Left cardiac atrium (tissue), 4 donors: ENCODE data around the gene SLC49A3. TPM values are rescaled to one million over a fixed set of nuclear protein-coding genes. Genes with fewer than 3 reads are reported as not detected.
"Not testable (repeated sequence)": the region's sequence is repeated elsewhere in the genome, so short reads cannot be mapped to it uniquely, and the experiment has no call there.

ENCODE experiments used
- ATAC-seq, 2 donors: fragments of 200-7000 bp; cut with Tn5 transposase; one replicate each; pipeline ENCODE4 v1.9.1; 2020; ENCODE audit warnings: mild to moderate bottlenecking in 2 of 2, moderate library complexity in 2 of 2
- DNase-seq: peaks from one replicate; pipeline ENCODE4 v3.0.0-alpha.2; 2020
- intact Hi-C, 2 donors: fragments of 100-400 bp; cut with DNase I; formaldehyde crosslinking; loops; one replicate each; pipeline versions ENCODE4 v1.14.1 to v1.15.1; 2022 to 2023
- total RNA-seq, 2 donors: library from RNA; stranded (reverse); fragmentation: NEBNext Ultra II Directional; extraction: Animal tissue kit (Norgen Biotek cat#: 25700); gene quantifications; one replicate each; pipeline ENCODE4 v1.2.1, GENCODE V29; 2021
- donor health status: DM: no; HTN: yes; CAD: no.
- donor health status: DM: no; HTN: yes; CAD: no; lungs with severe emphysema.
- donor health status: DM: yes; HTN: yes; CAD: no.
- donor health status: Dilated cardiomyopathy.

Gene SLC49A3
- total RNA-seq, 2 donors from 2014 or later = 14.0 to 17.2 TPM

- no peak for ATAC-seq
- DNase-seq = no peak
- intact Hi-C loops = no loop called here
These were observed 39.1 kb downstream of the SLC49A3 start for GRCh38 chr4:649751-650310.

- no peak for ATAC-seq
- intact Hi-C loops = no loop called here
These were observed 39.7 kb downstream of the SLC49A3 start for GRCh38 chr4:649293-649625.

DNA sequence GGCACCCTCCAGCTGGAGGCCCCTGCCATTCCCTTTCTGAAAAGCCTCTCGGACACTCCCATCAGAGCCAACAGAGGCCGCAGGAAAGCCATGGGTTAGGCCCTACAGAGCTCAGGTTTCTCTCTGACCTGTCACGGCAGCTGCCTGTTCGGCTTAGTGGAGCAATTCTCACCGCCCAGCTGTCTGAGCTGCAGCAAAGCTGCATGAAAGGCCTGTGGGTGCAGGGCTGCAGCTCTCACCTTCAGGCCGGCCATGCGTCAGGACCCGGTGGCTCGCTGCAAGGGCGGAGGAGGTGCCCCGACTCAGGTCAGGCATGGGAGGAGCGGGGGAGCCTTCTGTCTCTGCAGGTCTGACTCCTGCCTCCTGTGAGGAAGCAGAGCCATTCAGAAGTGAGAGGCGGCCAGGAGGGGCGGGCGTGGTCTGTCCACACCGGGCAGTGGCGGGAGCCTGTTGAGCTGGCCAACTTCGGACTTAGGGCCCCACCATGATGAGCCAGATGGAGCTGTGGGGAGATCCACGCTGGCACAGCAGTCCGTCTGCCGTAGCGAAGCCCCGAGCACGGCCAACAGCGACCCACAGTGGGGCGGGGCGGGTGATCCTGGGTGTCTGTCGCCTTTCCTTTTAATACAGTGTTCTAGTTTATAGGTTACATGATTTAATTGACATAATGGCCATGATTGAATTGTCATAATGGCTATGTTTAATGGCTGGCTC, 40.2 kb downstream of the SLC49A3 start:
- intact Hi-C loops = no loop called here
- ATAC-seq (no peak), DNase-seq (no peak)

More at GRCh38 chr4:649293-649625, 39.7 kb downstream of the SLC49A3 start:
- no peak for DNase-seq

DNA sequence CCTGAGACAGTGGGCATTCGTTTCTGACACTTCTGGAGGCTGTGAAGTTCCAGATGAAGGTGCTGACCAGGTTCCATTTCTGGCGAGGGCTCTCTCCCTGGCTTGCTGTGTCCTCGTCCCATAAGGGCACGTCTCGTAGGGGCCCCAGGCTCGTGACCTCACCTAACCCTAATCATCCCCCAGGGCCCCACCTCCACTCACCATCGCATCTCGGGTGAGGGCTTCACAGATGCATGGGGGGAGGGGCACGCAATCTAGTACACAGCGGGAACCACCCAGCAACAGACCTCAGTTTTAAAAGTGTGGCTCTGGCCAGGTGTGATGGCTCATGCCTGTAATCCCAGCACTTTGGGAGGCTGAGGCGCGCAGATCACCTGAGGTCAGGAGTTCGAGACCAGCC, 41.5 kb downstream of the SLC49A3 start:
- ATAC-seq = no peak
- intact Hi-C loops = no loop called here
- no peak for DNase-seq

DNA sequence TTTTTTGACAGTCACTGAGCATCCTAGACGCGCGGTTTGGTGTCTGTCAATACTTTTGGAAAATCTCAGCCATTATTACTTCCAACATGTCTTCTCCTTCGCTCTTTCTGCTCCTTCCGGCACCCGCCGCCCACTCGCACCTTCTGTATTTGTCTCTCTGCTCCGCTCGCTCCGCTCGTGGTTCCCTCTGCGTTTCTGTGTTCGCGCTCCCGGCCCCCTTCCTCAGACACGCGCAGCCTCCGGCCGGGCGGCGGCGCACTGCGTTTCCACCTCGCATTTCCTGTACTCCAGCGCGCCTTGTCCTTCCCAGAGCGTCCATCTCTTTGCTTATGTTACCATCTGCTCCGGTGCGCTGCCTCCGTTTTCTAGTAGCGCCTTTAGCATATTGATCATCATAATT, 42.5 kb downstream of the SLC49A3 start:
- DNase-seq = no peak
- no peak for ATAC-seq
- intact Hi-C loops = no loop called here

- not testable (repeated sequence) for ATAC-seq
These were observed 46.6 kb downstream of the SLC49A3 start for GRCh38 chr4:642366-642765.

GRCh38 chr4:637536-638280, 51.2 kb downstream of the SLC49A3 start:
- intact Hi-C loops = no loop called here
- ATAC-seq (no peak), DNase-seq (no peak)

More at GRCh38 chr4:642366-642765, 46.6 kb downstream of the SLC49A3 start:
- intact Hi-C loops, DNase-seq: not testable (repeated sequence)

DNA sequence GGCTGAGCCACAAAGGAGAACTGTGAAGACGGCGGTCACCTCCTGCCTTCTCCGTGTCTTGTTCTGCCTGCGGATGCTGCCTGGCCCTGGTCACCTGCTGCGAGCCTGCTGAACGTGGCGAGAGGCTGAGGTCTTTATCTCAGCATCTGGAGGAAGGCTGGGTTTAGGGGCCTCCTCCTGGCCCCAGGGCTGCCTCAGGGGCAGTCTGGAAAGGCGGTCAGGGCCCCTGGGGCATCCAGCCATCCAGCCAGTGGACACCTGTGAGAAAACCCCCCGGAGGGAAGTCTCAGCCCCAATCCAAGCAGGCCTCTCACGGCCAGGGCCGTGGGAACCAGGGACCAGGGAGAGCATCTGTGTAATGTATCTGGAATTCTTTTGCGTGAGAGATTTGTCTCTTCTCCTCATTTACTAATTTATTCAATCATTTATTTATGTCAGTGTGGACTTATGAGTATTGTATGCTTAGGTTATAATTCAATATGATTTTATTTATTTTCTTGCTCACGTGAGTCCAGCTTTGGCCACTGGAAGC, 52.3 kb downstream of the SLC49A3 start:
- DNase-seq (no peak), ATAC-seq (no peak)
- intact Hi-C loops = no loop called here

GRCh38 chr4:635851-636627, 52.9 kb downstream of the SLC49A3 start:
- ATAC-seq (no peak), DNase-seq (no peak)
- intact Hi-C loops = no loop called here

DNA sequence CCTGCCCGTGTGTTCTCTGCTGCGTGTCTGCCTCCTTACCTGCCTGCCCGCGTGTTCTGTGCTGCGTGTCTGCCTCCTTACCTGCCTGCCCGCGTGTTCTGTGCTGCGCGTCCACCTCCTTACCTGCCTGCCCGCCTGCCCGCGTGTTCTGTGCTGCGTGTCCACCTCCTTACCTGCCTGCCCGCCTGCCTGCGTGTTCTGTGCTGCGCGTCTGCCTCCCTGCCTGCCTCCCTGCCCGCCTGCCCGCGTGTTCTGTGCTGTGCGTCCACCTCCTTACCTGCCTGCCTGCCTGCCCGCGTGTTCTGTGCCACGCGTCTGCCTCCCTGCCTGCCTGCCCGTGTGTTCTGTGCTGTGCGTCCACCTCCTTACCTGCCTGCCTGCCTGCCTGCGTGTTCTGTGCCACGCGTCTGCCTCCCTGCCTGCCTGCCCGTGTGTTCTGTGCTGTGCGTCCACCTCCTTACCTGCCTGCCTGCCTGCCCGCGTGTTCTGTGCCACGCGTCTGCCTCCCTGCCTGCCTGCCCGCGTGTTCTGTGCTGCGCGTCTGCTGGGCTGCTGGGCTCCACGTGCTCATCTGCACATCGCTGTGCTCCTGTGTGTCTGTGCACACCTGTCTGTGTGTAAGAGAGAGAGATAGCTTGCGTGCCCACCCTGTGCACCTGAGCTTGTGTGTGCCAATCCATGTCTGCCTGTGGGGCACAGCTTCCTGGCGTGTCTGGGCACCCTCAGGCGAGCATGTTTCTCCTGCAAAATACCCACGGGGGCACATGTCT, 53.7 kb downstream of the SLC49A3 start:
- DNase-seq, intact Hi-C loops, ATAC-seq: not testable (repeated sequence)

- intact Hi-C loops = no loop called here
- no peak for DNase-seq
- no peak for ATAC-seq
These were observed 54.4 kb downstream of the SLC49A3 start for GRCh38 chr4:634599-634985.

GRCh38 chr4:633976-634598, 54.9 kb downstream of the SLC49A3 start:
- DNase-seq (no peak), ATAC-seq (no peak)
- intact Hi-C loops = no loop called here

DNA sequence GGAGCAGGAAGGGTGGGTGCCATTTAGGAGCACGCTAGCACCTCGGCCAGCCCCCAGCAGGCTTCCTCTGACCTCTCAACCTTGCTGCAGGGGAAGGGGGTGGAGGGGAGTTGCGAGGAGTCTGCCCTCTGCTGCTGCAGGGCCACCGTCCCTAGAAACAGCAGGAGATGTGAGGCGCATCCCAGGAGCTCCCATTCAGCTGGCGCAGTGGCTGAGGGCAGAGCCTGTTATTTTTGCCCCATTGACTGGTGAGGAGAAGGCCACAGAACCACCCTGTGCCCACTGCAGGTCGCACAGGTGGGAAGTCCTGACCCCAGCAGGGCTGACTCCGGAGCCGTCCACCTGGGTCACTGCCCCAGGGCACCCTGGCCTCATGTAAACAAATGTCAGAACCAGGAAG, 55.5 kb downstream of the SLC49A3 start:
- ATAC-seq (no peak), DNase-seq (no peak)
- intact Hi-C loops = no loop called here

DNA sequence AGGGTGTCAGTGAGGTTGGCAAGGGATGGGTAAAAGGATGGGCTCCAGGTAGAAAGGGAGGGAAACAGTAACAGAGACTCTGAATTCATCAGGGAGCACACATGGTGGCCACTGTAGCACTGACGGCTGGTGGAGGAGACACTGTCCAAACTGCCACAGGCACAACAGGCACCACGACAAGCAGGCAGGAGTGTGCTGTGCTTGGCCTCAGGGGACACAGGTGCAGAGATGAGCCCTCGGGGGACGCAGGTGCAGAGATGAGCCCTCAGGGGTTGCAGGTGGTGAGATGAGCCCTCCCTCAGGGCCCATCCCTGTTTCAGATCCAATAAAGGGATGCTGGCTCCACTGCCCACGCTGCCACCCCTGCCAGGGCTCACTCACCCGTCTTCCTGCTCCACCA, 56.0 kb downstream of the SLC49A3 start:
- ATAC-seq = no peak
- intact Hi-C loops = no loop called here

GRCh38 chr4:632196-632790, 56.7 kb downstream of the SLC49A3 start:
- intact Hi-C loops = no loop called here
- ATAC-seq = no peak
- no peak for DNase-seq

More for the DNA sequence above, 56.0 kb downstream of the SLC49A3 start:
- no peak for DNase-seq
